GM18498 (cell line): ENCODE results near the gene CYB5B.

Source experiments
- ATAC-seq: cut with Tn5 transposase; IDR thresholded peaks from one replicate; pipeline ENCODE4 v1.9.1; 2021; ENCODE audit warnings: mild to moderate bottlenecking, moderate library complexity; ENCODE audit not compliant: unreplicated experiment

Gene CYB5B

DNA sequence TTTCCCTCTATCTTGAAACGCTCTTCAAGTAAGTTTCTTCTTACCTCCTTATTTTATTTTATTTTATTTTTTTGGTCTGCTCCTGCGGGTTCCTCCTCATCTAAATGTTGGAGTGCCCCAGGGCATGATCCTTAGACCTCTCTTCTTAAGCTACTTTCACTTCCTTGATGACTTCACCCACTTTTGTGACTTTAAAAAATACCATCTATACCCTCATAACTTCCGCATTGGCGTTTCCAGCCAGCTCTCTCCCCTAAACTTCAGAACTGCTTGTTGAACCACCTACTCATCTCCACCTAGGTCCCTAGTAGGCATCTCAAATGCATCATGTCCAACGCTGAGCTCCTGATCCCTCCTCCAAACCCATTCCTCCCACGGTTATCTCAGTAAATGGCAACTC, 89.9 kb downstream of the CYB5B start:
- no peak for ATAC-seq
